Measurements from ENCODE around the gene RAX.
A peak's percentile ranks its signal among the peaks of the same experiment; 100 is the strongest.

RAX gene

DNA sequence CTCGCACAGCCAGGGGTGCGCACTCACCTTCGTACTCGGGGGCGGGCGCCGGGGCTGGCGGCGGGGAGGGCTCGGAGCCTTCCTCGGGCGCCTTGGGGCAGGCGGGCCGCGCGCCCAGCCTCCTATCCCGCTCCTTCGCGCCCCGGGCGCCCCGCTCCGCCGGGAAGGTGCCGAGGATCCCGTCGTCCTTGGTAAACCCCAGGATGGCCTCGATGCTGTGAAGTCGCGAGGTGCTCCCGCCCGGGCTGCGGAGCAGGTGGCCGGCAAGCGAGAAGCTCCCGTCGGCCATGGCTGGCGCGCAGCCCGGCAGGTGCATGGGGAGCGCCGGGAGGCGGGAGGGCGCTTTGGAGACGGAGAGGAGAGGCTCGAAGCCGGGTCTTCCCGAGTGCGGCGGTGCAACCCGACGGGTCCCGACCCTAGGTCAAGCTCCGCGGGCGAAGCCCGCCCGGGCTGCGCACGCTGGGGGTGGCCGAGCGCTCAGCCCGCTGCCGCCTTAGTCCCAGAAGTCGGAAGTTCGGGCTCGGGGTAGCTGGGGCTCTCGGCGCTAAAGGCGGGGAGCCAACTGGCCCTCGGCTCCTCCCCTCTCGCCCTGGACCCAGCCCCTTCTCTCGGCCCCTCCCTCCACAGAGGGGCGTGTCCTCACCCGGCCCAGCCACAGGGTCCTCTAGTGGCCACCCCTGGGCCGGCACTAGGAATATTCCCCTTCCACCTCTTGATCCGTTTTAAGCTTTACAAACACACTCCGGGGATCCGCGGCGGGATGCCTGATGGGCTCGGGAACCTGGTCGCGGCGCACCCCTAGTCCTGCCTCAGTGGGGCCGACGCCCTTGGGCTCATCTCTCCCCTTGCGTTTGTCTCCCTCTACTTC, at the start of gene RAX:
Gene RAX (minus strand): TSS at position 564 of the 868 bp plus-strand sequence. CDS start 248 bp downstream, at position 316.
- no peak for DNase-seq (ENCODE audit: low read depth)

DNA sequence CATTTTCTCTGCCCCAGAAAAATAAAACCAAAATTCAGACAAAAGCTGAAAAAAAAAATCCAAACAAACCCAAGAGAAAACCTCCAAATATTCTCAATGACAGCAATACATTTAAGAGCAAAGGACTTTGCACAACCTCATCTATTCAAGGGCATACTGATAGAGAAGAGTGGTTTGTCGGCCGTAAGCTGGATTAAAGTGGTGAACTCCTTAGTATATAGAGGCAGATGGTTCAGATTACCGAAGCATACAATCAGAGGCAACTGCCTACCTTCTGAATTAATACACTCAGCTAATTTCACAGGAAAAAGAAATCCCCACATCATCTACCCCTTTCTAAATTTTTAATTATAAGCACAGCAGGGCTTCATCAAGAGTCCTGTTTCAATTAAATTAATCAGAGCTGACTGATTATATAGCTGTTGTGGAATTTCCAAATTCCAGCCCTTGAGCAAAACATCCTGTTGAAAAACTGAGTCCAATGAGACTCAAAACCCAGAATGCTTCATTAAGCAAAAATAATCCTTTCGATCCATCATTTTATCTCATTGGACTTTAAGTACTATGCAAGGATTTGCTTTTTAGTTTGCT, 45.3 kb upstream of the RAX start, which contains the start of gene CPLX4:
Gene CPLX4 (minus strand): TSS at position 190 of the 591 bp plus-strand sequence. CDS start 187 bp downstream, at position 3.
- no peak for DNase-seq (ENCODE audit: low read depth)

DNA sequence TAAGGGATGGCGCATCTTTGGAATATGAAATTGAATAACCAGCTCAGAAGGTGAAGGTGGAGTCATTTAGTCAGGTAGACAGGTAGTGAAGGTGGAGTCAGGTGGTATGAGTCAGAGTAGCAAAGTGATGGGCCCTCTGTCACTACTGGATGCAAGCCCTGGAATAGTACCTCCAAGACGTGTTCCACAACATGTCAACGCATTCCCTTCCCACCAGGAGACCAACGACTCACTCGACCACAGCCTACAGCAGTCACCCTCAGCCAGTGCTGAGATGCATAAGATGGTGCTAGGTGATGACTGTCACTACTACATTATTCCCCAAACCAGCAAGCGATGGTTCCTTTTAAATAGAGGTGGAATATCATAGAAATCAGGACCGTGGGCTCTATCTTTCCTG, 38.4 kb upstream of the RAX start:
- DNase-seq (ENCODE audit: low read depth): no peak

DNA sequence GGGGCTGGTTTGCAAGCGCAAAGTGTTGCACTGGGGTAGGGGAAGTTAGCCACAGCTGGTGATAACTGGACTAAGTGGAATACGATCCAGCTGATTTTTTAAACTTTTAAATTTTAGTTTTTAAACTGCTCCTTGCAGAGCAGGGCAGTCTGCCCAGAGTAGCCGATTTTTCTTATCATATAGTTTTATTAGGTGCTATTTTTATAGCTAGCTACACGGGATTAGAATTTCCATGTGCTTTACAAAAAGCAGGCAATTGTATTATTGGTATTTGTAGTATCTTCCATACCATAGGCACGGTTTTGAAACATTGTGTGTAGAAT, 35.6 kb upstream of the RAX start:
- DNase-seq (ENCODE audit: low read depth): no peak

DNA sequence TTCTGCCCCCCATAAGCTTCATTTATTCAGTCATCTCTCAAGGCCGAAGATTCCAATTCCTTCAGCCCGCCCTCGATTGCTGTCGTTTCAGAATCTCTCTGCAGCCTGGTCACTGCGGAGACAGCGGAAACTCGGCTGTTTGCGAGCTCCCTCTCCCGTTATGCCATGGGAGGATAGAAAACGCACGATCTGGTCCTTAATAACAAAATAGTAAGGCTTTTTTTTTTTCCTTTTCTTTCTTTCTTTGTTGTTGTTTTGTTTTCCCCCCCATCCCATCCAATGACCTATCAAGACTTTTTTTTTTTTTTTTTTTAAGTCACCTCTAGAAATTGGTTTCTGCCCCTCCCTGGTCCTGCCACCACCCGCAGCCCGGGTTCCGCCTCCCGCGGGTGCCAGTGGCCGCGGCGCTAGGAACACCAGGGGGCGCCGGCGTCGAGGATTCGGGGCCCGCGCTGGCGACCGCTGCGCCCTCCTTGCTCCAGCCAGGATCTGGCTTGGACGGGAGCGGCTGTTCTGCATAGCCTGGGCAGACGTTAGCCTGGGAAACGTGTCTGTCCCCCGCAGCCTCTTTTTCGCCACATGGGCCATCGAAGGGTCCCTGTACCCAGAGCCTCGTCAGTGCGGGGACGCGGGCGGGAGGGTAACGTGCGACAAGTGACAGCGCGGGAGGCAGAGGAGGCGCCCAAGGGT, 35.1 kb upstream of the RAX start:
- peak; percentile 17 for DNase-seq (ENCODE audit: low read depth)

DNA sequence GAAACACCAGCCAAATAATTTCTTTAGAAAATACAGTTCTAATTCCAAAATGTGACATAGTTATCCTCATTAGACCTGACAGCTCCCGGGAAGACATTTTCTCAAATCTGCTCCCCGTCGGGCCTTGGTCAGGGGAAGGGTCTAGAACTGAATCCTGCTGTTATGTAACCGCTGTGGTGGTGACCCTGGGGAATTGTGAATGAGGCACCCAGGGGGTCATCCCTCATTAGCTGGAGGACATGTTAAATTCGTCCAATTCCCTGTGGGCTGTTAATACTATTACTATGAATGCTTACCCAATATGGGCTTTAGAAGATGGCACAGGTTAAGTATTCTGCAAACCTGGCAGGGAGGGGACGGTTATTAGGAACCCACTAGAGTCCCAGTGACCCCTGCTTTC, 33.4 kb upstream of the RAX start:
- DNase-seq (ENCODE audit: low read depth): no peak

DNA sequence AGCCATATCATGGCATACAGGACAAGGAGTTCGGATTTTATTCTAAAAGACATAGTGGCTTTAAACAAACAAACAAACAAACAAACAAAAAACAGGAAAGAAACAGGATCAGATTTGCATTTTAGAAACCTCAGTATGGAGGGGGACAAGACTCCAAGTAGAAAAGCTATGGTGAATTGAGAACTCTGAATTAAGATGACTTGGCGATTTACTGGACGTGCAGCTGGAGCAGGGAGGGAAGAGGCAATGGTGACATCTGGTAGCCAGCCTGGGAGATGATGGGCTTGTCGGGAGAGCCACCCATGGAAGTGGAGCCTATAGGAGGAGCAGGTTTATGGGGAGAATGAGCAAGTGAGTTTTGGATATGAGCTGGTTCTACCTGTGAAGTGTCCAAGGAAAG, 32.0 kb upstream of the RAX start:
- DNase-seq (ENCODE audit: low read depth): no peak

DNA sequence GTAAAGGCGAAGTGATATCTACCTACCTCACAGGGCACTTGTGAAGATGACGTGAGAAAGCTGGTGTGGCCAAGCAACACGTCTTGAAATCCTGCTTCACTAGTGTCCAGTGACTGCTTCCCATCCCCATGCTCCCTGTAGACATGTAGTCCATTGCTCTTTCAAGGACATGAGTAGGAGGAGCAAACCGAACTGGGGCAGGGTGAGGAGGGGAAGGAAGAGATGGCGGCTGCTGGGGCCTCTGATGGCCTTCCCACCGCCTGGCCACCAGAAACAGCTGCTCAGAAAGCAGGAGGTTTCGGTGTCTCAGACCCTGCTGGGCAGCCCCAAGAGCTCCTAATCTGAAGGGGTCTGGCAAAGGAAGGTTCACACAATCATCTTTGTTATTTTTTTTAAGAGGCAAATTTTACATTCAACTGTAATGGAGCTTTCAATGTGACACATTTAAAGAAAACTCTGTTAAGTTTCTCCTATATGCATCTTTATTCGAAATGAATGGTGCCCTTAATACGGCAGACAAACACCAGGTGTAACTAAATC, 30.5 kb upstream of the RAX start:
- no peak for DNase-seq (ENCODE audit: low read depth)

DNA sequence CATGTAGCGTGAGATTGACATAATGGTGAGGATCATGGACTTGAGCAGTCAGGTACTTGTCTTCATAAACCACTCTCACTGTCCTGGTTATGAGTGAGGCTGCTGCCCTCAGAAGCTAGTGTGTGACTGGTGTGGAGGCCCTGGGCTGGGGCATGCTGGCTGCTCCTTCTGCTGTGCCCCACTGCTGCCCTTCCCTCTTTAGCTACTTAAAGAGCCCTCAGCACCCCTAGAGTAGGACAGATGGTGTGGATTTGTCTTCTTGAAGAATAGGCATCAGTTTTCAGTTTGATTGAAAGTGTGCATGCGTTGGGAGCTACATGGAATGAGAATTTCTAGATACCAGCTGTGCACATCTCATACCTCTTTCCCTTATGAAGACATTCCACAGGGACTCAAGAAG, 29.8 kb upstream of the RAX start:
- DNase-seq (ENCODE audit: low read depth): no peak

DNA sequence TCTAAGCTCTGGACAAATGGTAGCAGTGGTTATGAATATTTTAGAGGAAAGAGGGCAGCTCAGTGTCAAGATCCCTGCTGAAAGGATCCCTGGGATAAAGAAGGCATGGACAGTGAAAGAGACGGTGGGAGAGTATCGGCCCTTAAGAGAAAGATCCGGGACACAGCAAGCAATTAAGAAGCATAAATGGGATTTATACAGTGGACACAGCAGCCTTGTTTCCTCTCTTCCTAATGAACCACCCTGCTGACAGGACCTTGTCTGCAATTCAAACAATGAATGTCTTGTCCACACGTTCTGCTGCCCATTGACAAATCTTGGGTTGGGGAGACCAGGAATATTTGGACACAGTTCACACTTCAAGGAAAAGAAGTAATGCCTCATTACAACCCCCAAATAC, 28.7 kb upstream of the RAX start:
- DNase-seq (ENCODE audit: low read depth): no peak

DNA sequence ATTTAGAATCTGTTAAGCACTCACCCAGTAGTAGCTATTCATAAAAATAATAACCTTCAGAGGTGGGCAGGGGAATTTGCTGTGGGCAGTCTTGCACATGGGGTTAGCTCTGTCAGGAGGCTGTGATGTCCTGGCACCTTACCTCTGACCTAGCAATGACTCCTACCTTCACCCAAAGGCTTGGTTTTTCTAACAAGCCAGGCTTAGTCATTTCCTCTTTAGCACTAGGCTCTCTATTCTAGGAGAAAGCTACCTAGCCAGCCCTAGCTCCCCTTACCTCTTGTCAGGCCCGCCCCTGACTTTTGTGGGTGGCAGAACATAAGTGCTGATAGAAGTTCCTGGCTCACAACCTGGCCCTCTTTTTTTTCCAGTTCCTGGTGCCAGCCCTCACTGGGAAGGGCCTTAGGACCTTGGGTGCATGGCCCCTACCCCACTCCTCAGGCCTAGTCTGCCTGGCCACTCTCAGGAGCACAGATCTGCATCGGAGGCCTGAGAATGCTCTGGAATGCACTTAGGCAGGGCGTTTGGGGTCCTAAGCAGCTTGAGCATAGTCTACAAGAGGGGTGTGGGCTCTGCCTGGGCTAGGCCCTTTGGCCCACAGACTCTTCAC, 27.5 kb upstream of the RAX start:
- DNase-seq (ENCODE audit: low read depth): no peak

DNA sequence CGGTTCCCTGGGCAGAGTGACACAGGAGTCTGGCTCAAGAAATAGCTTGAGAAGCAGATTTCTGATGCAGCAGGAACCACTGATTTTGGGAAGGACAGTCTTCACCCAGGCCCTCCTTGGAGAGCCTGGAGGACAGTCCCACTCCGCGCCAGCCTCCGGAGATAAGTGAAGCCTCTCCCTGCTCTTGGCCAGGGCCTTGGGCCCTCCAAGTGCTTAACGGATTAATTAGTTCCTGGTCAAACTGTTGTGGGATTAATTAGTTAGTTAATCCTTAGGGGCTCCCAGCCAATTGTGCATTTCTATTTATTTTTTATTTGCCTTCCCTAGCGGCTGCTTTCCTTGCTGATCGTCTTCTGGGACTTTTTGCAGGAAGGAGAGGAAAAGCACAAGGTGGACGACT, 25.6 kb upstream of the RAX start:
- DNase-seq (ENCODE audit: low read depth): no peak

DNA sequence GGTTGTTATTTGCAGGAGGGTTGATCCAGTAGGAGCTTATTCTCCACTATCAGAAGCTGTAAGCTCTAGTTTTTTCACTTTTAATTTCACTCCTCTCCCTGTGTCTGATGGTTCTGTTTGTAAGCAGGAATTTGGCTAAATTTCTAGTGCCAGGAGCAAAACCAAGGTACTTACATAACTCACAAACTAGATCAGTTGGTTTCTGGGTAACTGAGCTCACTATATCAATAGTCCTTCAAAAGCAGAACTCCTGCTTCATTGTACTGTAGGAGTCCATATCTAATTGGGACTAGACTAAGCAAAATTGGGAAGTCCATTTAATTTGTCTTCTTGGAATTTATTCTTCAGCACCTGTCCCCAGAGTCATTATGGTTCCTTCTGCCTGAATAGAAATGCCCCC, 20.1 kb upstream of the RAX start:
- no peak for DNase-seq (ENCODE audit: low read depth)

DNA sequence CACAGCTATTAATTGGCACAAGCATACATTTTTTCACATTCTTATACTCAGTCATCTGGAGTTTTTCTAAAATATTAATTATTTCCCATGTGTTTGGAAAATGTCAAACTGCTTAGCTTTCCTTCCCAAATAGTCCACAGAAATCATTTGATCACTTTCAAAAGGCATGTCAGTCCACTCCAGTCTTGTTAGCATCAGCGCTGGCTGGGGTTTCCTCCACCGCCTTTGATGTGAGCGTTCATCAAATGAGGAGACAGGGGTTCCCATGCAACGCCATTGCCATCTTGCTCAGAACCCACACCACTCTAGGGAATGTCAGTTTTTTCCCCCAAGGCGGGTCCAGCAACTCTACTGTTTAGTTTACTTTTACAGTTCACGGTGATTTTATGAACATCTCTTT, 13.1 kb upstream of the RAX start:
- no peak for DNase-seq (ENCODE audit: low read depth)

DNA sequence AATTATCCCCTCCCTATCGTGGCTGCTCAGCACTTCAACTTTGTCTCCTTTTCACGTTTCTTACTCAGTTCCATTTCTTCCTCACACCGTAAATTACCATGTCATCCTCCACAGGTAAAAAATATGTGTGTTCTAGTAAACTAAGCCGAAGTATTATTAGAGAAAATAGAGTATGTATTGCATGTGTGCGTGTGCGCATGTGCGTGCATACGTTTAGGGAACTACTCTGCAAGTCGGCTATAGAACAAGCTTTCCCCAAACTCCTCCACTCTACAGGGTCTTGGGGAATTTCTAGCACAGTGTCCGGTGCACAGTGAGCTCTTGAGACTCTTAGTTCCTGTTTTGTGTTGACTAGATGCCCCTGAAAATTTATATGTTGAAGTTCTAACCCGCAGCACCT, 9.1 kb upstream of the RAX start:
- no peak for DNase-seq (ENCODE audit: low read depth)

DNA sequence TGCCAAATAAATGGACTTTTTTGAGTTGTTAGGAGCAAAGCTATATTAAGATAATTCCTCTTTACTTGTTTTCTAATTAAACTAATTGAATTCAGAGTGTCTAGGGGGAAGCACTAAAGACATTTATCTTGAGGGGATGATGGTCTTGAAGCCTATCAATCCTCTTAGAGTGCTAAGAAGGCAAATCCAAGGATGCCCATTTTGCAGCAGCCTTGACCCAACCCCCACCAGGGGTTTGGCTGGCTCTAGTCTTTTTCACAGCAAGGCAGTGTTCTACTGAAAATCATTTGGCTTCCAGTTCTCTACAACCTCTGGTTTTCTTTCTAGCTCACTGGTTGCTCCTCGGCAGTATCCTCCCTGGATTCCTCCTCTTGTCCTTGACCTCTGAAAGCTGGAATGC, 6.5 kb upstream of the RAX start:
- no peak for DNase-seq (ENCODE audit: low read depth)

DNA sequence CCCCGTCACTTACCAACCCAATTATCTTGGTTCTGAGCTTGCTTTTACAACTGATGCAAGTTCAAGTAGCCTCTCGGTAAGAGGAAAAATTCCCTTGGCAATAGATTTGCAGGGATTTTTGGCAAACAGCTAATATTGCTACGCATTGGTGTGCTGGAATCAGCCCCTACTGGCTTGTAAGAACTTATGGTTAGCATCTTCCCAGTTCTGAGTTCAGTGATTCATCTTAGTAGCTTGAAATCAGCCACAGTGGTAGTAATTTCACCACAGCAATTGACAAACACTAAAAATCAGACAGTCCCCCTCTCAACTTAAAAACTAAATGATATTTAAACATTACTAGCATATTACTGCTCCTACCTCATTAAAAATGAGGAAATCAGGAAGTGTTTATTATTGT, 5.9 kb upstream of the RAX start:
- DNase-seq (ENCODE audit: low read depth): no peak

DNA sequence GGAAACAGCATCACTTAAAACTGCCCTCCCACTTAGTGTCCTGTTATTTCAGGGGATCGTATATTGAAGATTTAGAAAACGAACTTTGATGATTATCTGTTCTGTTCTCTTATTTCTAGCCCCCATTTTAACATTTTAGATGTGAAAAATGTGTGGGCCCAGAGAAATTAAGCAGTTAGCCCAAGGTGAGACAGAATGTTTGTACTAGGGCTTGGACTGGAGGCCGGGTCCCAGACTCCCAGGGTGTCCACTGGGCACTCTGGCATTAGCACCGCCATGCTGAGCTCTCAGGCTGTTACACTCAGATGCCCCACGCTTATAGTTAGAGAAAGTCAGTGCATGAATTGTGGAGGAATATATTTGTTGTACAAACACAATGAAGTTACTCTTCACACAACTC, 5.5 kb upstream of the RAX start:
- DNase-seq (ENCODE audit: low read depth): no peak

DNA sequence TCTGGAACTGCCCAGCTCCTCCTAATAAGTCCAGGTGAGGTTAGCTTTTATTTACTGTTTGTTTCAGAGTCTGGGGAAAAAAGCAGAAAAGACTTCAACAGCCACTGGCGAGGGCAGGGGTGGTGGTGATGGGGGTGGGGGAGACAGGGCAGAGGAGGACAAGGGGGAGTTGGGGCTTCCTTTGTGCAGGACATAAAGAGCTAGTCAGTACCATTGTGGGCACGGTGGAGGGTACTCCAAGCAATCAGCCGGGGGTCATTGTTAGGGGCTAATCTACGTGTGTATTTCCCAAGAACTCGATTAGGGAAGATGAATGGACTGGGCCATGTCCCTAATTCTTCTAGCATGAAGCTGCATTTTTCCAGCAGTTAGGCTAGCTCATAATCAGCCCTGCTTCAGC, 2.8 kb upstream of the RAX start:
- DNase-seq (ENCODE audit: low read depth): no peak

DNA sequence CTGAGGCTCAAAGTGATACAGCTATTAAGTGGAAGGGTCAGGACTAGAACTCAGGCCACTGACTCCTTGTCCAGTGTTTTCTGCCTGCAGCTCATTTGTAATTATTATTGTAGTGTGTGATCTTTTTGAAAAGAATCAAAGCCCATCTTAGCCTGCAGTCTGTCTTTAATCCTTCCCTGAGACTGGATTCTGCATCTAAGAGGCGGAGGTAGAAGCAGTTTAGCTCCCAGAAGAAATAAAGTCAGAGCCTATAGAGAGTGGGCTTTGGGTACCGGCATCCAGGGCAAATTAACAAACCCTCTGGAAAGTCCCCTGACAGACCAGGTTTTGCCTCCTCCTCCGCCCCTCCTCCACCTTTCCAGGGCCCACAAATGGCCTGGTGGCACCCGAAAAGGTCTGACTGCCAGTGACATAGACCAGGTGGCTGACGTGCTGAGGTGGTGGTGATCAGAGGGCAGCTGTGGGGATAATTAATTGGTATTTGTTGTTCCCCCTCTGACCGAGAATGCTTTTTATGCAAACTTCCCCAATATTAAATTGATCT, 2.2 kb upstream of the RAX start:
- DNase-seq (ENCODE audit: low read depth): no peak

DNA sequence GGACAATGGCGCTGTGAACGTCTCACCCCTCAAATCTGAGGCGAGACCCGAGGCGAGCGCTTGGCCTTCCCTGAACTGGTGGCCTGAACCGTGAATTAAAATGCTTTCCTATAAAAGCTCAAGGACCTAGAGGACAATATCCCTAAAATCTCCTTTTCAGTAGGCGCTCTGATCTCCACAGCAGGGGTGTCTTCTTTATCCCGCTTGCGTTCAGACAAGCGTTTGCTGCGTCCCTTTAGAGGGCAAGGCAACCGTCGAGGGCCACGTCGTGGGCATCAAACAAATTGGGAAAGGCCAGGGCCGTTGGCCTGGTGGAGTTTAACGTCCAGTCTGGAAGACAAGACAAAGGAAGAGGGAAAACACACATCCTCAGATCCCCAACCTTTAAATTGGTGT, 1.3 kb upstream of the RAX start:
- DNase-seq (ENCODE audit: low read depth): no peak

DNA sequence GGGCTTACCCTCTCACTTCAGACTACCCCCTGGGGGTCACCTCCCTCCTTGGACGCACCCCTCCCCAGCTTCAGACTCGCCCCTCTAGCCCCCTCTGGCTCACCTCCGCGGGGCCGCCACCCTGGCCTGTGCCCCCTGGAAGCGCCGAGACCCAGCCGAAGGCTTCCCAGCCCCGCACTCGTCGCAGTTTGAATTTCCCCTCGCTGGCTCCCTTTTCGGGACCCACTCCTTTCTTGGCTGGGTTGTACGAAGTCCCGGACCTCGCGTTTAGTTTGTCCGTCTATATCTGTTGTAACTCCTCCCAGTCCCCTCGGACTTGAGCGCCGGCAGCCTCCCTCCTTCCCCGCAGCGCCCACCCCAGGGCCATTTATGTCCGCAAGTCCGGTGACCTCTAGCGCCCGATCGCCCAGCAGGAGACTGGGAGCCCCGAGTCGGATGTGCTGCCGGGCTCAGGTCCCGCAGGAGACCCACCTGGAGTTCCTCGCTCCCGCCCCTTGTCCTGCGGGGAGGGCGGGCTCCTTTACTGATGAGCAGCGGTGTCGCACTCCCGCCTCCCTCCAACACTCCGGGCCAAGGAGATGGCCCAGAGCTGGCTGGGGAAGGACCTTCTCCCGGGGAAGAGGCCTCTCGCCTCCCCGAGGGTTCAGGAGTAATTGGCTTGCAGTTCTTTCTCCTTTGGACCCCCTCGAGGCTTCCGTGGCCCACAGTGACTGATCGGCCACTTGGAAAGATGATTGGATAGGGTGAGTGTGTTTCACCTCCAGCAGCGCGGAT, 692 bp upstream of the RAX start:
- DNase-seq (ENCODE audit: low read depth): no peak

Measured in T-helper 22 cell (primary cell).